SK-N-SH treated with all-trans-retinoic acid at 6 μM for 48 hours (cell line): ENCODE measurements around the gene MMP25.

Experiments used
- ATAC-seq: fragments of 200-7000 bp; cut with Tn5 transposase; 3 replicates; pipeline ENCODE4 v1.9.1; 2020; ENCODE audit warnings: mild to moderate bottlenecking, moderate library complexity
- ARNTL ChIP-seq: fragments of 450-650 bp; formaldehyde crosslinking; IDR thresholded peaks from 2 replicates; pipeline ENCODE4 v1.5.0; 2020; ENCODE audit warnings: low read depth, mild to moderate bottlenecking, moderate library complexity, borderline replicate concordance
- BACH2 ChIP-seq: fragments of 250-450 bp; sonication (Bioruptor Pico); IDR thresholded peaks from 2 replicates; pipeline ENCODE4 v1.9.0; 2021; ENCODE audit warnings: mild to moderate bottlenecking, borderline replicate concordance
- CSRNP3 ChIP-seq: fragments of 250-450 bp; sonication (Bioruptor Pico); IDR thresholded peaks from 2 replicates; pipeline ENCODE4 v1.5.1; 2021; ENCODE audit warnings: mild to moderate bottlenecking, moderate library complexity
- GLIS3 ChIP-seq: fragments of 250-450 bp; sonication (Bioruptor Pico); IDR thresholded peaks from 2 replicates; pipeline ENCODE4 v1.5.0; 2020; ENCODE audit warnings: mild to moderate bottlenecking, moderate library complexity
- ISL1 ChIP-seq: fragments of 250-450 bp; sonication (Bioruptor Pico); IDR thresholded peaks from 2 replicates; pipeline ENCODE4 v2.1.2; 2022; ENCODE audit warnings: mild to moderate bottlenecking, moderate library complexity
- OSR1 ChIP-seq: fragments of 250-450 bp; sonication (Bioruptor Pico); IDR thresholded peaks from 2 replicates; pipeline ENCODE4 v1.8.0; 2022; ENCODE audit warnings: moderate library complexity, mild to moderate bottlenecking, inconsistent platforms
- PATZ1 ChIP-seq: fragments of 250-450 bp; sonication (Bioruptor Pico); IDR thresholded peaks from 2 replicates; pipeline ENCODE4 v1.8.0; 2020; ENCODE audit warnings: mild to moderate bottlenecking, moderate library complexity, borderline replicate concordance
- PPARA ChIP-seq: fragments of 250-450 bp; sonication (Bioruptor Pico); IDR thresholded peaks from 2 replicates; pipeline ENCODE4 v1.5.0; 2020; ENCODE audit warnings: mild to moderate bottlenecking, borderline replicate concordance
- RARB ChIP-seq: fragments of 250-450 bp; sonication (Bioruptor Pico); IDR thresholded peaks from 2 replicates; pipeline ENCODE4 v1.8.0; 2021; ENCODE audit warnings: mild to moderate bottlenecking, moderate library complexity
- SNAI2 ChIP-seq: fragments of 250-450 bp; sonication (Bioruptor Pico); IDR thresholded peaks from 2 replicates; pipeline ENCODE4 v1.5.0; 2020; ENCODE audit warnings: mild to moderate bottlenecking, moderate library complexity
- TCF4 ChIP-seq: fragments of 250-450 bp; sonication (Bioruptor Pico); IDR thresholded peaks from 2 replicates; pipeline ENCODE4 v1.8.0; 2021; ENCODE audit warnings: mild to moderate bottlenecking, moderate library complexity, borderline replicate concordance
- TOX ChIP-seq: fragments of 250-450 bp; sonication (Bioruptor Pico); IDR thresholded peaks from 2 replicates; pipeline ENCODE4 v1.8.0; 2021; ENCODE audit warnings: mild to moderate bottlenecking, moderate library complexity, borderline replicate concordance
- ZC3H10 ChIP-seq: fragments of 250-450 bp; sonication (Bioruptor Pico); IDR thresholded peaks from 2 replicates; pipeline ENCODE4 v1.5.1; 2021; ENCODE audit warnings: mild to moderate bottlenecking, moderate library complexity
- ZFP3 ChIP-seq: fragments of 250-450 bp; sonication (Bioruptor Pico); IDR thresholded peaks from 2 replicates; pipeline ENCODE4 v1.5.0; 2020; ENCODE audit warnings: mild to moderate bottlenecking, moderate library complexity
- ZFP30 ChIP-seq: fragments of 450-650 bp; formaldehyde crosslinking; IDR thresholded peaks from 2 replicates; pipeline ENCODE4 v1.5.0; 2022; ENCODE audit warnings: mild to moderate bottlenecking, moderate library complexity
- ZNF565 ChIP-seq: fragments of 450-650 bp; formaldehyde crosslinking; conservative IDR thresholded peaks from 2 replicates; pipeline ENCODE4 v1.5.0; 2020; ENCODE audit warnings: low read depth, mild to moderate bottlenecking, moderate library complexity
- ZNF70 ChIP-seq: fragments of 450-650 bp; formaldehyde crosslinking; IDR thresholded peaks from 2 replicates; pipeline ENCODE4 v1.5.0; 2020; ENCODE audit warnings: mild to moderate bottlenecking, moderate library complexity
- ZNF8 ChIP-seq: fragments of 450-650 bp; formaldehyde crosslinking; IDR thresholded peaks from 2 replicates; pipeline ENCODE4 v1.5.0; 2020; ENCODE audit warnings: mild to moderate bottlenecking, moderate library complexity
- TF ChIP-seq, protein P1 (sequence below): fragments of 250-450 bp; sonication (Bioruptor Pico); IDR thresholded peaks from 2 replicates; pipeline ENCODE4 v1.8.0; 2021; ENCODE audit warnings: low read depth, mild to moderate bottlenecking, moderate library complexity, borderline replicate concordance
- TF ChIP-seq, protein P2 (sequence below): fragments of 250-450 bp; sonication (Bioruptor Pico); IDR thresholded peaks from 2 replicates; pipeline ENCODE4 v1.5.1; 2020; ENCODE audit warnings: low read depth, mild to moderate bottlenecking, moderate library complexity

The MMP25 gene

GRCh38 chr16:3098459-3099394 lies 52.4 kb downstream of the MMP25 start, which contains the start of gene ZSCAN10:
Gene ZSCAN10 (minus strand): TSS chr16:3099294. CDS start chr16:3092937, 6,357 bp downstream.
- no peak for ATAC-seq
- TF ChIP-seq, protein P1, sequence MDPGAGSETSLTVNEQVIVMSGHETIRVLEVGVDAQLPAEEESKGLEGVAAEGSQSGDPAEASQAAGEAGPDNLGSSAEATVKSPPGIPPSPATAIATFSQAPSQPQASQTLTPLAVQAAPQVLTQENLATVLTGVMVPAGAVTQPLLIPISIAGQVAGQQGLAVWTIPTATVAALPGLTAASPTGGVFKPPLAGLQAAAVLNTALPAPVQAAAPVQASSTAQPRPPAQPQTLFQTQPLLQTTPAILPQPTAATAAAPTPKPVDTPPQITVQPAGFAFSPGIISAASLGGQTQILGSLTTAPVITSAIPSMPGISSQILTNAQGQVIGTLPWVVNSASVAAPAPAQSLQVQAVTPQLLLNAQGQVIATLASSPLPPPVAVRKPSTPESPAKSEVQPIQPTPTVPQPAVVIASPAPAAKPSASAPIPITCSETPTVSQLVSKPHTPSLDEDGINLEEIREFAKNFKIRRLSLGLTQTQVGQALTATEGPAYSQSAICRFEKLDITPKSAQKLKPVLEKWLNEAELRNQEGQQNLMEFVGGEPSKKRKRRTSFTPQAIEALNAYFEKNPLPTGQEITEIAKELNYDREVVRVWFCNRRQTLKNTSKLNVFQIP (CRISPR knock-in tag) = no peak
- TF ChIP-seq TCF4 (CRISPR knock-in tag) (no peak), RARB (CRISPR knock-in tag) (no peak), BACH2 (CRISPR knock-in tag) (no peak), ZNF70 (no peak), OSR1 (CRISPR knock-in tag) (no peak), ZFP3 (CRISPR knock-in tag) (no peak), GLIS3 (no peak), ARNTL (CRISPR knock-in tag) (no peak), SNAI2 (no peak), ZFP30 (no peak), ISL1 (CRISPR knock-in tag) (no peak), PATZ1 (CRISPR knock-in tag) (no peak), ZNF8 (CRISPR knock-in tag) (no peak)
- TF ChIP-seq, protein P2, sequence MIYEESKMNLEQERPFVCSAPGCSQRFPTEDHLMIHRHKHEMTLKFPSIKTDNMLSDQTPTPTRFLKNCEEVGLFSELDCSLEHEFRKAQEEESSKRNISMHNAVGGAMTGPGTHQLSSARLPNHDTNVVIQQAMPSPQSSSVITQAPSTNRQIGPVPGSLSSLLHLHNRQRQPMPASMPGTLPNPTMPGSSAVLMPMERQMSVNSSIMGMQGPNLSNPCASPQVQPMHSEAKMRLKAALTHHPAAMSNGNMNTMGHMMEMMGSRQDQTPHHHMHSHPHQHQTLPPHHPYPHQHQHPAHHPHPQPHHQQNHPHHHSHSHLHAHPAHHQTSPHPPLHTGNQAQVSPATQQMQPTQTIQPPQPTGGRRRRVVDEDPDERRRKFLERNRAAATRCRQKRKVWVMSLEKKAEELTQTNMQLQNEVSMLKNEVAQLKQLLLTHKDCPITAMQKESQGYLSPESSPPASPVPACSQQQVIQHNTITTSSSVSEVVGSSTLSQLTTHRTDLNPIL = no peak

- no peak for ATAC-seq
- TF ChIP-seq ZC3H10 (CRISPR knock-in tag) (no peak), ZNF8 (CRISPR knock-in tag) (no peak), ZFP30 (no peak), RARB (CRISPR knock-in tag) (no peak), CSRNP3 (CRISPR knock-in tag) (no peak)
Observed at GRCh38 chr16:3099395-3099731, 53.0 kb downstream of the MMP25 start.

GRCh38 chr16:3099732-3100499 lies 53.6 kb downstream of the MMP25 start:
- ATAC-seq = peak; percentile 91
- TF ChIP-seq ZNF565 (no peak), TOX (no peak), OSR1 (CRISPR knock-in tag) (no peak), ZFP3 (CRISPR knock-in tag) (no peak), ZNF70 (no peak), BACH2 (CRISPR knock-in tag) (no peak), TCF4 (CRISPR knock-in tag) (no peak), ZNF8 (CRISPR knock-in tag) (no peak), ZFP30 (no peak), CSRNP3 (CRISPR knock-in tag) (no peak), PPARA (CRISPR knock-in tag) (no peak)
- TF ChIP-seq, protein P1 (CRISPR knock-in tag) = no peak
